ENCODE data around the gene GFOD2.

DNA sequence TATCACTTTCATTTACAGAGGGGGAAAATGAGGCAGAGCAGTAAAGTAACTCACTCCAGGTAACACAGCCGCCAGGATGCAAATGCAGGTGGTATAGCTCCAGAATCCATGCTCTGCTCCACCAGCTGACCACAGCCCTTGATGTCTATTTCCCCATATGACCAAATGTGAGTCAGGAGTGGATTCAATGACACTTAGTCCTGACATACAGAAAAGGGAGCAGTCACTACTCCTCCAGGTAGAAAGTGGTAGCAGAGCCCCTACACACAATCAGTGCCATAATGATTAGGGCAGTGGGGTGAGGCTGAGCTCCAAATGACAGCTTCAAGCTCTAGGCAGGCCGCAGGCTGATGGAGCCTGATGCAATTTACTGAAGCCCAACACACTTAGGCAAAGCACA, 43.3 kb upstream of the GFOD2 start:
- TF ChIP-seq CTCF (IDR thresholded peaks at IDR 0.05): no peak
- no peak for TF ChIP-seq POLR2A (IDR thresholded peaks at IDR 0.05)
